HG03460 (cell line): Measurements from ENCODE around the gene CNOT4.
"Not testable (repeated sequence)": the region's sequence is repeated elsewhere in the genome, so short reads cannot be mapped to it uniquely, and the experiment has no call there.

Experiments
- ATAC-seq: cut with Tn5 transposase; IDR thresholded peaks from one replicate; pipeline ENCODE4 v1.9.1; 2021; ENCODE audit not compliant: unreplicated experiment

CNOT4 gene

GRCh38 chr7:135514856-135515255, 5.0 kb upstream of the CNOT4 start:
- ATAC-seq = no peak

DNA sequence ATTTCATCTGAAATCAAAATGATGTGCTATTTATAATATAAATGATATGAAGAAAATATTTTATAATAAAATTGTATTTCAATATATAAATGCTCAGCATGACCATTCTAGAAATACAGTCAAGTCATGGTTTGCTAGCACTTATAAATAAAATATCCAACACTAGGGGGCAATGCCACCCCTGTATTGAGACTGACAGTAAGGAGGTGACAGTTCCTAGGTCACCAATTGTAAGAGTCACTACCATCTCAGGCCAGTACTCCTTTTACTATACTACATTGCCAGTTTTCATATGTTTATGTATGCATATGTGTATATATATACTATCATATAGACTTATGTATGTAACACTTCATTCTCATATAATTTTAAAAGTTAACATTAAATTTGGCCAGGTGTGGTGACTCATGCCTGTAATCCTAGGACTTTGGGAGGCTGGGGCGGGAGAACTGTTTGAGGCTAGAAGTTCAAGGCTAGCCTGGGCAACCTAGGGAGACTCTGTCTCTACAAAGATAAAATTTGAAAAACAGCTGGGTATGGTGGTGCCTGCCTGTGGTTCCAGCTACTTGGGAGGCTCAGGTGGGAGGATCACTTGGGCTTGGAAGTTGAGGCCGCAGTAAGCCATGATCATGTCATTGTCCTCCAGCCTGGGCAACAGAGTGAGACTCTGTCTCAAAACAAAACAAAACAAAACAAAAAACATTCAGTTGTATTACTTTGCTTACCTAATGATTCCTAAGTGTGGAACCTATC, 2.4 kb upstream of the CNOT4 start:
- peak; percentile 20 for ATAC-seq

GRCh38 chr7:135510592-135511183, 786 bp upstream of the CNOT4 start:
- no peak for ATAC-seq

GRCh38 chr7:135509589-135509838, 388 bp downstream of the CNOT4 start:
- ATAC-seq = no peak

DNA sequence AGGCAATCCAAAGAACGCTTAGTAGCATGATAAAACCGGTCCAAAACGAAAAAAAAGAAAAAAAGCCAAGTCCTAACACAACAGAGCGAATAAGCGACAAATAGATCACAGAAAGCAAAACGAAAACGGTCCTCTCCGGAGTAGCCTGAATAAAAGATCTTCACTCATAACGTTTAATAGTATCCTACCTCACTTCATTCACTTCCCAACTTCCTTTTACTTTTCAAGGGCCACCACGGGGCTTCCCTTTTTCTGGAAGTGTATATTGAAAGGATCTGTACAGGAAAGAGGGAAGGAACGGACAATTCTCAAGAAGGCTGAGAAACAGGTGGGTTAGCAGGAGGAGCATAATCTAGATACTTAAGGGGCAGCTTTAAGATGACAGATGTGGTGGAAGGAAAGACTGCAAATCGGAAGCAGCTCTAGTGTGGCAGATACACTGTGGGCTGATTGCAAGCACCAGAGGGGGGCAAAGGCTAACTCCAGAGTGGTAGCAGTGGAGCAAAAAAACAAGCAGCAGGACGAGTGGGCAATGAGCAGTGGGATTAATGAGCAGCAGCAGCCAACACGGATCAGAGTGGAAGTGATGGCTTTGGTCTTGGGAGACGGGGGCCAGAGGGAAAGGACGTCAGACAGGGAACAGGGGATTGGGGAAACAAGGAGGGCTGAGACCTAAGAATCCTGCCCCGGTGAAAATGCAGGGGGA, 866 bp downstream of the CNOT4 start:
- ATAC-seq = peak; percentile 30

- no peak for ATAC-seq
Measured at GRCh38 chr7:135501402-135501801, 8.5 kb downstream of the CNOT4 start.

DNA sequence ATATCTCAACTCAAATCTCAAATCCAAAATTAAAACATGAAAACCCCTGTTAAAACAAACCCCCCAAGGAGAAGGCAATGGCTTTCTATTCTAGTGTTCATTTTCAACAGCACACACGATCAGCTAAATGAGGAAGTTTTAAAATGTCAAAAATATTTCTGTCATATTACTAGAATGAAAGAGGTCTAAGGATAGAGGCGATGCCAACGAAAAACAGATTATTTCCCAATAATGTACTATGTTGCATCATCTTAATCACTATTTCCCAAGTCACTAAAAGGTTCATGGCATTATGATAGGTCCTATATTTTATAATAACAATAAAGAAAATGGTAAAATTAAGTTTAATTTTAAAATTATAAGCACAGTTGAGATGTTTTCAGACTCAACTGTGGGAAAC, 10.1 kb downstream of the CNOT4 start:
- no peak for ATAC-seq

DNA sequence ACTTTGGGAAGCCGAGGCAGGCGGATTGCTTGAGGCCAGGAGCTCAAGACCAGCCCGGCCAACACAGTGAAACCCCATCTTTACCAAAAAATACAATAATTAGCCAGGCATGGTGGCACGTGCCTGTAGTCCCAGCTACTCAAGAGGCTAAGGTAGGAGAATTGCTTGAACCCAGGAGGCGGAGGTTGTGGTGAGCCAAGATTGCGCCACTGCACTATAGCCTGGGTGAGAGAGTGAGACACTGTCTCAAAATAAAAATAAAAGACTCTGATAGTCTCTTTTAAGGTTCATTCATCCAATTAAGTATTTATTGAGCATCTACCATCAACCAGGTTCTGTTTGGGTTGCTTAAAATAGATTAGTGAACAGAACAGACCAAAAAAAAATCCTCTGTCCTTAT, 12.7 kb downstream of the CNOT4 start:
- not testable (repeated sequence) for ATAC-seq

GRCh38 chr7:135493362-135493761, 16.5 kb downstream of the CNOT4 start:
- no peak for ATAC-seq

GRCh38 chr7:135492151-135492550, 17.8 kb downstream of the CNOT4 start:
- ATAC-seq = no peak

GRCh38 chr7:135490783-135491182, 19.1 kb downstream of the CNOT4 start:
- ATAC-seq = no peak

GRCh38 chr7:135489791-135490190, 20.1 kb downstream of the CNOT4 start:
- no peak for ATAC-seq

GRCh38 chr7:135486261-135486920, 23.5 kb downstream of the CNOT4 start:
- no peak for ATAC-seq

GRCh38 chr7:135481598-135481979, 28.3 kb downstream of the CNOT4 start:
- no peak for ATAC-seq

DNA sequence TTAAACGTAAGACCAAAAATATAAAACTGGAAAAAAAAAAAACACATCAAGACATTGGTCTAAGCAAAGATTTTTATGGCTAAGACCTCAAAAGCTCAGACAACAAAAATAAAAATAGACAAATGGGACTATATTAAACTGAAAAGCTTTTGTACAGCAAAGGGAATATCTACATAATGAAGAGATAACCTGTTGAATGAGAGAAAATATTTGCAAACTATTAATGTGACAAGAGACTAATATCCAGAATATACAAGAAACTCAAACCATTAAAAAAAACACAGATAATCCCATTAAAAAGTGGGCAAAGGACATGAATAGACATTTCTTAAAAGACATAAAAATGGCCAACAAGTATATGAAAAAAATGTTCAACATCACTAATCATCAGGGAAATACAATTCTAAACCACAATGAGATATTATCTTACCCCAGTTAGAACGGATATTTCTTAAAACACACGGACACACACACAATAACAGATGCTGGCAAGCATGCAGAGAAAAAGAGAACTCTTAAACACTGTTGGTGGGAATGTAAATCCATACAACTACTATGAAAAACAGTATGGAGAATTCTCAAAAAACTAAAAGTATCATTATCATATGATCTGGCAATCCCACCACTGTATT, 28.8 kb downstream of the CNOT4 start:
- ATAC-seq = no peak

- no peak for ATAC-seq
Measured at GRCh38 chr7:135475521-135475920, 34.4 kb downstream of the CNOT4 start.

- not testable (repeated sequence) for ATAC-seq
Measured at GRCh38 chr7:135469705-135470104, 40.2 kb downstream of the CNOT4 start.

DNA sequence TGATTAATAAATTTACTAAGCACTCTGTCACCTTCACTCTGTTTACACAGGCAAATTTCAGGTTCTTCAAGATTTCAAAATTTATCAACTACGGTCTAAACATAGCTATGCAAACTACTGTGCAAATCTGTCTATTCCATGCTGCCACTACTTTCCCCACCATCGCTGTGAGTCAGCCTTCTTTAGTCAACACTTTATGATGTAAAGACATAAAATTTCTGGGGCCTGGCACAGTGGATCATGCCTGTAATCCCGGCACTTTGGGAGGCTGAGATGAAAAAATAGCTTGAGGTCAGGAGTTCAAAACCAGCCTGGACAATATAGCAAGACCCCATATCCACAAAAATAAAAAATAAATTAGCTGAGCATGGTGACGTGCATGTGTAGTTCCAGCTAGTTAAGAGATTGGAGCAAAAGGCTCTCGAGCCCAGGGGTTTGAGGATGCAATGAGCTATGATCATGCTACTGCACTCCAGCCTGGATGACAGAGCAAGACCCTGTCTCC, 42.6 kb downstream of the CNOT4 start:
- ATAC-seq = no peak

DNA sequence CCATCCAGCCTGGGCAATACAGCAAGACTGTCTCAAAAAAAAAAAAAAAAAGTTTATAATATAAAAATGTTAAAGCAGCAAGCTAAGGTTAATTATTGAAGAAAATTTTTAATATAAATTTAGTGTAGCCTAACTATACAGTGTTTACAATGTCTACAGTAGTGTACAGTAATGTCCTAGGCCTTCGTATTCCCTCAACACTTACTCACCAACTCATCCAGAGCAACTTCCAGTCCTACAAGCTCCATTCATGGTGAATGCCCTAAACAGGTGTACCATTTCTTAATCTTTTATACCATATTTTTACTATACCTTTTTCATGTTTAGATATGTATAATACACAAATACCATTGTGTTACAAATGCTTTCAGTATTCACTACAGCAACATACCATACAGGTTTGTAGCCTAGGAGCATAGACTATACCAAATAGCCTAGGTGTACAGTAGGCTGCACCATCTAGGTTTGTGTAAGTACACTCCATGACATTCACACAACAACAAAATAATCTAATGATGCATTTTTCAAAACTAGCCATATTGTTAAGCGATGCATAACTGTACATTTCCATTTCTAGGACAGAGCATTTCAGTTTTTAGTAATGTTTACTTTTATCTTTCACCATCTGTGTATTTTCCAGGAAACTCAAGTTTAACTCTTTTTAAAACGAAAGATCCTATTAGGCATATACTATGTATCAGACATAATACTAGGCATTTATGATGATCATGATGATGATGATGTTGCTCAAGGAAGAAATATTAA, 43.3 kb downstream of the CNOT4 start:
- ATAC-seq = no peak

DNA sequence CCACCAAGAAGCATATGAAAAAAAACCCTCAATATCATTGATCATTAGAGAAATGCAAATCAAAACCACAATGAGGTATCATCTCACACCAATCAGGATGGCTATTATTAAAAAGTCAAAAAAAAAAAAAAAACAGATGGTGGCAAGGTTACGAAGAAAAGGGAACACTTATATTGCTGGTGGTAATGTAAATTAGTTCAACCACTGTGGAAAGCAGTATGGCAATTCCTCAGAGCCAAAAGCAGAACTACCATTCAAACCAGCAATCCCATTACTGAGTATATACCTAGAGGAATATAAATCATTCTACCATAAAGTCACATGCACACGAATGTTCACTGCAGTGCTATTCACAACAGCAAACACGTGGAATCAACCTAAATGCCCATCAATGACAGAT, 46.0 kb downstream of the CNOT4 start:
- no peak for ATAC-seq
